HCT116 (cell line): Measurements from ENCODE around the gene OR2H1. TPM values are rescaled to one million over a fixed set of nuclear protein-coding genes. Genes with fewer than 3 reads are reported as not detected.

Source experiments
- ATAC-seq: fragments of 200-7000 bp; cut with Tn5 transposase; 2 replicates; pipeline ENCODE4 v1.9.1; 2020; ENCODE audit warnings: mild to moderate bottlenecking, moderate library complexity
- BruUV-seq: library from RNA; stranded (reverse); fragments of 400-500 nt; replicated peaks from 2 replicates; lab custom pipeline; 2021; lab: Mats Ljungman, UMichigan
- CTCF ChIA-PET: fragments of 300-600 bp; sonication (Branson Sonifier 250); formaldehyde crosslinking; loops from one replicate; lab custom pipeline; 2021; ENCODE audit warnings: antibody characterized with exemption; lab: Charles Lee
- POLR2A ChIA-PET: fragments of 300-600, 350-600 bp; sonication (Branson Sonifier 250); formaldehyde crosslinking; loops from one replicate; lab custom pipeline; 2021; ENCODE audit warnings: antibody characterized with exemption; lab: Charles Lee
- RAD21 ChIA-PET, 2 experiments: fragments of 300-600 bp; sonication (Branson Sonifier 250); formaldehyde crosslinking; loops; one replicate each; lab custom pipeline; 2023; ENCODE audit warnings: low total read pairs in 2 of 2; ENCODE audit not compliant: uncharacterized antibody in 2 of 2, unreplicated experiment in 2 of 2, low non-redundant PET in 1 of 2; lab: Charles Lee
- DNase-seq: peaks from one replicate; pipeline ENCODE4 v3.0.0-alpha.2; 2010; ENCODE audit warnings: low read depth, low spot score
- H2AFZ ChIP-seq: fragments of 200-600 bp; shearing (Covaris generic), sonication (generic); 2 replicates; pipeline ENCODE4 v1.6.1; 2017; ENCODE audit warnings: low read depth, mixed run types, mixed read lengths, antibody characterized with exemption, low read length; ENCODE audit not compliant: poor library complexity, severe bottlenecking
- H3K27ac ChIP-seq: 2 replicates; pipeline ENCODE4 v1.5.1; 2012; ENCODE audit warnings: low read depth, low read length
- H3K27me3 ChIP-seq: fragments of 200-600 bp; sonication (generic); 2 replicates; pipeline ENCODE4 v1.6.1; 2016; ENCODE audit warnings: mixed run types, low read length, mixed read lengths; ENCODE audit not compliant: insufficient read depth
- H3K36me3 ChIP-seq, 2 experiments: fragments of 200-500 bp in 1 of 2; fragments of 200-600 bp in 1 of 2; sonication (Bioruptor generic) in 1 of 2; sonication (generic) in 1 of 2; 2 replicates each; pipeline versions ENCODE4 v1.5.1 to v1.6.1; 2014 to 2016; ENCODE audit warnings: low read length in 2 of 2, inconsistent platforms in 1 of 2, mixed read lengths in 1 of 2, mixed run types in 1 of 2; ENCODE audit not compliant: insufficient read depth in 2 of 2, control insufficient read depth in 1 of 2
- H3K4me1 ChIP-seq, 2 experiments: fragments of 200-600 bp in 1 of 2; sonication (generic) in 1 of 2; 2 replicates each; pipeline versions ENCODE4 v1.5.1 to v1.6.1; 2012 to 2017; ENCODE audit warnings: low read length in 2 of 2, inconsistent platforms in 1 of 2, mild to moderate bottlenecking in 1 of 2, mixed read lengths in 1 of 2, mixed run types in 1 of 2, moderate library complexity in 1 of 2; ENCODE audit not compliant: insufficient read depth in 2 of 2, control insufficient read depth in 1 of 2
- H3K4me2 ChIP-seq: fragments of 200-600 bp; sonication (generic); 2 replicates; pipeline ENCODE4 v1.6.1; 2017; ENCODE audit warnings: mixed run types, low read length, mixed read lengths
- H3K4me3 ChIP-seq, 2 experiments: fragments of 200-600 bp in 1 of 2; sonication (generic) in 1 of 2; replicated peaks in 1 of 2; 2 replicates each; pipeline ENCODE4 v1.5.1; 2011 to 2016; ENCODE audit warnings: low read length in 2 of 2, control low read depth in 1 of 2, low read depth in 1 of 2, mild to moderate bottlenecking in 1 of 2, mixed read lengths in 1 of 2, mixed run types in 1 of 2
- H3K79me2 ChIP-seq: fragments of 200-600 bp; sonication (generic); 2 replicates; pipeline ENCODE4 v1.6.1; 2017; ENCODE audit warnings: mild to moderate bottlenecking, mixed run types, low read length, moderate library complexity, mixed read lengths; ENCODE audit not compliant: insufficient read depth
- H3K9ac ChIP-seq: fragments of 200-600 bp; sonication (generic); 2 replicates; pipeline ENCODE4 v1.6.1; 2016; ENCODE audit warnings: low read length, mixed read lengths
- H3K9me2 ChIP-seq: fragments of 200-600 bp; sonication (generic), shearing (Covaris generic); 2 replicates; pipeline ENCODE4 v1.6.1; 2017; ENCODE audit warnings: mixed run types, mild to moderate bottlenecking, moderate library complexity; ENCODE audit not compliant: insufficient read depth
- H3K9me3 ChIP-seq, 2 experiments: fragments of 200-500 bp in 1 of 2; fragments of 200-600 bp in 1 of 2; sonication (Bioruptor generic) in 1 of 2; sonication (generic) in 1 of 2; 2 replicates each; pipeline ENCODE4 v1.6.1; 2014 to 2017; ENCODE audit warnings: low read length in 2 of 2, mixed read lengths in 2 of 2, inconsistent platforms in 1 of 2, low read depth in 1 of 2, mild to moderate bottlenecking in 1 of 2, mixed run types in 1 of 2, moderate library complexity in 1 of 2; ENCODE audit not compliant: control insufficient read depth in 1 of 2, insufficient read depth in 1 of 2
- H4K20me1 ChIP-seq: fragments of 200-600 bp; sonication (generic), shearing (Covaris generic); 2 replicates; pipeline ENCODE4 v1.6.1; 2017; ENCODE audit warnings: mixed run types, mild to moderate bottlenecking, moderate library complexity; ENCODE audit not compliant: insufficient read depth
- CBX3 ChIP-seq: IDR thresholded peaks from 2 replicates; pipeline ENCODE4 v1.6.1; 2012; ENCODE audit warnings: low read depth
- CEBPB ChIP-seq: IDR thresholded peaks from 2 replicates; pipeline ENCODE4 v1.6.1; 2012; ENCODE audit warnings: low read depth
- EGR1 ChIP-seq: IDR thresholded peaks from 2 replicates; pipeline ENCODE4 v1.6.1; 2012; ENCODE audit warnings: low read depth
- EZH2phosphoT487 ChIP-seq: fragments of 200-600 bp; IDR thresholded peaks from 2 replicates; pipeline ENCODE4 v1.6.1; 2018; ENCODE audit warnings: antibody characterized with exemption, borderline replicate concordance
- MAX ChIP-seq: IDR thresholded peaks from 2 replicates; pipeline ENCODE4 v1.6.1; 2012
- POLR2A ChIP-seq: IDR thresholded peaks from 2 replicates; pipeline ENCODE4 v1.7.0; 2011; ENCODE audit warnings: borderline replicate concordance; ENCODE audit not compliant: insufficient read depth, insufficient read length; ENCODE audit errors: extremely low read depth
- REST ChIP-seq: IDR thresholded peaks from 2 replicates; pipeline ENCODE4 v1.6.1; 2012; ENCODE audit warnings: low read depth
- TCF7L2 ChIP-seq: IDR thresholded peaks from 2 replicates; pipeline ENCODE4 v1.7.0; 2011; ENCODE audit warnings: borderline replicate concordance, inconsistent platforms; ENCODE audit not compliant: insufficient read depth, insufficient read length; ENCODE audit errors: extremely low read depth
- ZBTB33 ChIP-seq: IDR thresholded peaks from 2 replicates; pipeline ENCODE4 v1.6.1; 2011; ENCODE audit warnings: mild to moderate bottlenecking, low read length, moderate library complexity; ENCODE audit not compliant: insufficient replicate concordance; ENCODE audit errors: extremely low read depth
- ZFX ChIP-seq: fragments of 450-650 bp; IDR thresholded peaks from 2 replicates; pipeline ENCODE4 v1.6.1; 2017
- ZNF274 ChIP-seq: fragments of 200-500 bp; sonication (Bioruptor generic); IDR thresholded peaks from 2 replicates; pipeline ENCODE4 v1.6.1; 2014; ENCODE audit warnings: mild to moderate bottlenecking, low read depth, low read length, inconsistent platforms
- intact Hi-C: fragments of 100-400 bp; cut with micrococcal nuclease; formaldehyde crosslinking; loops from 2 replicates; pipeline ENCODE4 v1.10.0; 2022
- total RNA-seq: library from RNA; stranded (reverse); gene quantifications from one replicate; pipeline ENCODE4 v1.2.1, GENCODE V29; 2021; ENCODE audit not compliant: unreplicated experiment
- TF ChIP-seq, protein P1 (sequence below), 3 experiments: fragments of 200-600 bp in 1 of 3; sonication (generic) in 1 of 3; IDR thresholded peaks in 2 of 3; conservative IDR thresholded peaks in 1 of 3; 2 replicates each; pipeline ENCODE4 v1.5.1; 2012 to 2017; ENCODE audit warnings: low read depth in 2 of 3, low read length in 2 of 3, antibody characterized with exemption in 1 of 3, borderline replicate concordance in 1 of 3, control low read depth in 1 of 3, mild to moderate bottlenecking in 1 of 3, mixed read lengths in 1 of 3, mixed run types in 1 of 3, moderate library complexity in 1 of 3; ENCODE audit not compliant: insufficient read depth in 1 of 3

Gene OR2H1
- total RNA-seq, 1 experiment from 2014 or later = not detected

DNA sequence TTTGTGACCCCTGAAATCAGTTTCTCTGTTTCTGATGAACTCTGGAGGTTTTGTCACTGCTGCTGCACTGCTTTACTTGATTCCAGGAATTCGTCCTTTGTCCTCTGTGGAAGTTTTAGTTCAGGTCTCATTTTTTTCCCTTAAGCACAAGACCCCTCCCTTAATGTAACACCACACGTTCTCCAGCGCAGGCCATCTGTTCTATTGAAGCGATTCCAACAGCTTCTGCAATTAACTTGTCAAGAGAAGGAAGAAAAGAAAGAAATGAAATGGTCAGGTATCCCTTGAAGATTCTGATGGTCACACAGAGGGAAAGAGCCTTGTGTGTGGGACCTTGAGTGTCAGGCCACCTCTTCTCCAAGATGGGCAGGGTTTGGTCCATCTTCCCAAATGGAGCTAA is 38.6 kb downstream of the OR2H1 start:
- no TSS peak for BruUV-seq
- no peak for ATAC-seq
- H3K27ac ChIP-seq = no peak overlapping the region

More for the DNA sequence above, 38.6 kb downstream of the OR2H1 start:
- DNase-seq = no peak
- POLR2A ChIA-PET = no interaction called here
- H3K9me2 ChIP-seq = no peaks in the 10 kb centered on the region; the same call in 1 of the 2 replicates
- H2AFZ ChIP-seq = no peak overlapping the region
- RAD21 ChIA-PET = no interaction called here
- no peaks in the 10 kb centered on the region for H3K9me3 ChIP-seq
- H3K79me2 ChIP-seq = no peaks in the 10 kb centered on the region
- no peak overlapping the region for H3K4me3 ChIP-seq
- H4K20me1 ChIP-seq = no peaks in the 10 kb centered on the region
- H3K4me1 ChIP-seq = no peaks in the 10 kb centered on the region
- no peaks in the 10 kb centered on the region for H3K36me3 ChIP-seq
- TF ChIP-seq ZNF274 (no peak), CEBPB (no peak), POLR2A (no peak), ZBTB33 (no peak), EZH2phosphoT487 (no peak), CBX3 (no peak), REST (no peak), MAX (no peak), EGR1 (no peak), TCF7L2 (no peak), ZFX (no peak)
- TF ChIP-seq, protein P1, sequence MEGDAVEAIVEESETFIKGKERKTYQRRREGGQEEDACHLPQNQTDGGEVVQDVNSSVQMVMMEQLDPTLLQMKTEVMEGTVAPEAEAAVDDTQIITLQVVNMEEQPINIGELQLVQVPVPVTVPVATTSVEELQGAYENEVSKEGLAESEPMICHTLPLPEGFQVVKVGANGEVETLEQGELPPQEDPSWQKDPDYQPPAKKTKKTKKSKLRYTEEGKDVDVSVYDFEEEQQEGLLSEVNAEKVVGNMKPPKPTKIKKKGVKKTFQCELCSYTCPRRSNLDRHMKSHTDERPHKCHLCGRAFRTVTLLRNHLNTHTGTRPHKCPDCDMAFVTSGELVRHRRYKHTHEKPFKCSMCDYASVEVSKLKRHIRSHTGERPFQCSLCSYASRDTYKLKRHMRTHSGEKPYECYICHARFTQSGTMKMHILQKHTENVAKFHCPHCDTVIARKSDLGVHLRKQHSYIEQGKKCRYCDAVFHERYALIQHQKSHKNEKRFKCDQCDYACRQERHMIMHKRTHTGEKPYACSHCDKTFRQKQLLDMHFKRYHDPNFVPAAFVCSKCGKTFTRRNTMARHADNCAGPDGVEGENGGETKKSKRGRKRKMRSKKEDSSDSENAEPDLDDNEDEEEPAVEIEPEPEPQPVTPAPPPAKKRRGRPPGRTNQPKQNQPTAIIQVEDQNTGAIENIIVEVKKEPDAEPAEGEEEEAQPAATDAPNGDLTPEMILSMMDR (IDR thresholded peaks at IDR 0.05 in 2 of 3, conservative IDR thresholded peaks at IDR 0.05 in 1 of 3; ENCODE audit: borderline replicate concordance in 1 of 3, insufficient read depth in 1 of 3, low read depth in 2 of 3, low read length in 2 of 3) = no peak
- H3K9ac ChIP-seq = no peak overlapping the region
- CTCF ChIA-PET = no interaction called here
- peaks cover 27% of the 10 kb centered on the region for H3K27me3 ChIP-seq
- H3K4me2 ChIP-seq = no peak overlapping the region
- intact Hi-C loops = no loop called here
